ENCODE measurements around the gene DLL1. TPM values are rescaled to one million over a fixed set of nuclear protein-coding genes. Genes with fewer than 3 reads are reported as not detected.
A peak's percentile ranks its signal among the peaks of the same experiment; 100 is the strongest.

DLL1 gene
- total RNA-seq, 1 donor from 2014 or later: 3.0 TPM

DNA sequence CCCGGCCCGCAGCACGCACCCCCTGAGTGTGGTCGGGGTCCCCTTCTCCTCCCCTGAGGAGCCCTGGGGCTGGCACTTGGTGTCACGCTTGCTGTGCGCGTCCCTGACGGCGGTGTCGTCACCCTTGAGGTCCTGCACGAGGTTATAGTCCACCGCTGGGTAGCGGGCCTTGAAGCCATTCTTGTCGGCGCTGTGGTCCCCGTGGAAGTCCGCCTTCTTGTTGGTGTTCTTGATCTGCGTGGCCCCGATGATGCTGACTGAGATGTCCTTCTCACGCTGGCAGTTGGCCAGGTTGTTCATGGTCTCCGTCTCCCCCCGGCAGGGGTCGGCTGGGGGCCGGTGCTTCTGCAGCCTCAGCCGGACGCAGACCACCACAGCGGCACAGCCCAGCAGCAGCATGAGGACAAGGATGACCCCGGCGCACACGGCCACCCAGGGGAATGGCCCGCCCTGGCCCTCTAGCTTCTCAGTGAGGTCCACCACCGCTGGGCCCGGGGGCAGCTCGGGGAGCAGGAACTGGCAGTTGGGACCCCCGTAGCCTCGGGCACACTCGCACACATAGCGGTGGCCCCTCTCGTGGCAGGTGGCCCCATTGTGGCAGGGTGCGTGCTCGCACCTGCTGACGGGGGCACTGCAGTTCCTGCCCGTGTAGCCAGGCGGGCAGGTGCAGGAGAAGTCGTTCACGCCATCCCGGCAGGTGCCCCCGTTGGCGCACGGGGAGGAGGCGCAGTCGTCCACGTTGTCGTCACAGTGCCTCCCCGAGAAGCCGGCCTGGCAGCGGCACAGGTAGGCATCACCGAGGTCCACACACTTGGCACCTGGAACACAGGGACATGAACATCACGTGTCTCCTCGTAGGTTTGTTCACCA lies 7.4 kb downstream of the DLL1 start:
- no peak for DNase-seq (ENCODE audit: low read depth in 2 of 2)

GRCh38 chr6:170282512-170283158 lies 8.2 kb downstream of the DLL1 start:
- no peak for DNase-seq (ENCODE audit: low read depth in 2 of 2)

DNA sequence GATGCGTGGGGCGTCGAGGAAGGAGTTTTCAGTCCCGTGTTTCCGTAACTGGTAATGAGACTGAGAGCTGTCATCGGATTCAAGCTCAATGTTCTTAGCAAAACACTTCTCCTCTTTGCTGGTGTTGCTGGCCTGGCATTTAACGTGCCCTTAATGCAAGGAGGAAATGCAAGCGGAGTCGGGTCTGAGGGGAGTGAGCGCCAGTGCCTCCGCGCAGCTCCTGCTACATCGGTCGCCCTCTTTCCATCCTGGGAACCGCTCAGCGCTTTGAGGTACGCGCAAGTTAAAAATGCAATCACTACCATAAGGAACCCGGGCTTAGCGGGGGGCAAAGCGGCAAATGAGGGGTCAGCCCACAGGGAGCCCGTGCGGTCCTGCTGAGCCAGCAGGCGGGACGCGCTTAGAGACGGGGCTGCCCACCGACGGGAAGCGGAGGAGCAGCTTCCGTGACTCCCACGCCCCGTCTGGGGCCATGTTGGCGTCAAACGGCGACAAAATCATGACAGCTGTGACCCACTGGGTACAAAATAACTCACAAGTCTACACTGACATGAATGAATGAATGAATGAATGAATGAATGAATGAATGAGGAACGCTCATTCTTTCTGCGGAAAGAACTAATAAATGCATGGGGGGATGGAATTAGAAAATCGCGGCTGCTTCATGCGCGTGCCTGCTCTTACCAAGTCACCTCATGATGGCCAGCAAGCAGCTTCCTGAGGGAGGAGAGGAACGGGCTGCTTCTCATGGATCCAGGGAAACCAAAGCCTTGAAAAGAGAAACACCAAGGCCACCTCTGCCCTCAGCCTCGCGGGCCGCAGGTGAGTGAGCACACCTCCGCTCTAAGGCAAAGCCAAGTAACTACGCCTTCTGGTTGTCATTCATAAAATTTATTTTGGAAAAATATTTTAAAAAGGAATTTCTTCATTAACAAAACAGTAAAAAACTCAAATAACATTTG lies 9.3 kb downstream of the DLL1 start:
- no peak for DNase-seq (ENCODE audit: low read depth in 2 of 2)

- no peak for DNase-seq (ENCODE audit: low read depth in 2 of 2)
Observed at GRCh38 chr6:170280689-170281045, 10.2 kb downstream of the DLL1 start.

DNA sequence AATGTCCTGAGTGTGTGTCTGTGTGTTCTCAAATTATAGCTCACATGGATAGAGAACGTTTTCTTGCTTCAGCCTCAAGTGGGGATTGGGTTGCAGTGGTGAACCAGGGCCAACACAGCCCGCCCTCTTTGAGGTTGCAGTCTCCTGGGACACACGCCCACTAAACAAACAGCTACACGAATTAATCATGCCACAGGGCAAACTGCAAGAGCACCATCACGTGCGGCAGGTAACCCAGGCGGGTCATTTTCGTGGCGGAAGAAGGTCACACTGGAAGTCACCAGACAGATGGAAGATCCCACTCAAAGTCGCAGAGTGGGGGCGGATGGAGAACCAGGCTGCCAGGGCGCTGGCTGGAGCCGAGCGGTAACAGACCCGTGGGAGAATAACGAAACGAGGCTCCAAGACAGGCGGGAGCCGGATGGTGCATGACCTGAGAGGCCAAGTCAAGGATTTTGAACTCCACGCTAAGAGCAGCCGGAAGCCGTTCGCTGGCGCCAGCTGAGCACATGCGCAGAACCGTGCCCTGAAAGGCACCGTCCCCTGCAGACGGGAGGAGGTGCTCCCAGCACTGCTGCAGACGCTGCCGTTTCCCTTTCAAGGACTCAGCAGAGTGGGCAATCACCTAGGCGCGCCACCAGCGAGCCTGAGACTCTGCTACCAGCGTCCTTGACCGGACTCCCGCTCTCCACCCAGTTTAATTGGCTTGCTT lies 10.7 kb downstream of the DLL1 start:
- DNase-seq (ENCODE audit: low read depth in 2 of 2): peak in 1 of 2 donors; percentile 51

GRCh38 chr6:170279426-170279825 lies 11.5 kb downstream of the DLL1 start:
- no peak for DNase-seq (ENCODE audit: low read depth in 2 of 2)

DNA sequence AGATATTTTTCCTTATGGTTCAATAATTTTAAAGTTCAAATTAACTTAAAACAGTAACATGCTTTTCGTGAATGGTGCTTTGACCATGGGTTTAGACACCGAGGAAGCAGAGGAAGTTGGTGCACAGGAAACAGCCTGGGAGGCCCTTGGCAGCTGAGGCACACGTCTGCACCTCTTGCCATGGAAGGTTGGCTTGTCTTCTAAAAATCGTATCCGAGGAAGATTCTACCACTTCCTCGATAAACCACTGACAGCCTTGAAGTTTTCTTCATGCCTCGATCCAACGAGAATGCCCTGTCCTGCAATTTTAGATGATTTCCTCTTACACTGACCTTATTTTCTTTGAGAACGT lies 12.2 kb downstream of the DLL1 start:
- peak in 1 of 2 donors; percentile 18 for DNase-seq (ENCODE audit: low read depth in 2 of 2)

GRCh38 chr6:170277893-170278742 lies 12.8 kb downstream of the DLL1 start:
- no peak for DNase-seq (ENCODE audit: low read depth in 2 of 2)

GRCh38 chr6:170276369-170277057 lies 14.4 kb downstream of the DLL1 start:
- DNase-seq (ENCODE audit: low read depth in 2 of 2): peak; percentile 25 to 72

DNA sequence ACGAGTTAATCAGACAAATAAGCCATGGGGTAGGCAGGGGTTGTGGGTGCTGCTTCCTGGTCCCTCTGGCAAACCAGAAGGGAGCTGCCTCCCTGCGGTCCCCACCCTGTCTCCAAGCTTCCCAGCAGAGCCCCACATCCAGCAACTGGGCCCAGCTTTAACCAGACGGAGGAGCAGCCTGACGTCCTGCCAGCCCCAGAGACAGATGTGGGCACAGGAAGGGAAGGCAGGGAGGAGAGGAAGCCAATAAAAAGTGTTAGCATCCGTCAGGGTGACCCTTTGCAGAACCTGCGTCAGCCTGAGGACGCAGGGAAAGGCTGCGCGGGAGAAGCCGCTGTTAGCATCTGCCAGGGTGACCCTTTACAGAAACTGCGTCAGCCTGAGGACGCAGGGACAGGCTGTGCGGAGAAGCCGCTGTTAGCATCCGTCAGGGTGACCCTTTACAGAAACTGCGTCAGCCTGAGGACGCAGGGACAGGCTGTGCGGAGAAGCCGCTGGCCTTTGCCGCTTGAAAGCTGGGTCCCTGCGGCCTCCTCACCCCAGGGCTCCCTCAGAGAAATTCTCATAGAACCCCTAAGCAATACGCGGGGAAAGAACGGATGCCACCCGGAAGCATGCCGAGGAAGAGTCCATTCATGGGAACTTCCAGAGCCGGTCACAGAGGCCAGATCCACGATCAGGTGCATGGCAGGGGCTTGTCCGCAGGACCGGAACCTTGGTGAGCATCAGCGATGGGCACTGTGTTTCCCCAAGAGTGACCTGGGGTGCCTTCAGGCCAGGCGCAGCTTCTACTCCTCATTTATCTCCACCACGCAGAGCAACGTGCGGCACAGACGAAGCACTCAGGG lies 15.9 kb downstream of the DLL1 start:
- DNase-seq (ENCODE audit: low read depth in 2 of 2): peak in 1 of 2 donors; percentile 26

GRCh38 chr6:170273681-170274080 lies 17.2 kb downstream of the DLL1 start:
- no peak for DNase-seq (ENCODE audit: low read depth in 2 of 2)

DNA sequence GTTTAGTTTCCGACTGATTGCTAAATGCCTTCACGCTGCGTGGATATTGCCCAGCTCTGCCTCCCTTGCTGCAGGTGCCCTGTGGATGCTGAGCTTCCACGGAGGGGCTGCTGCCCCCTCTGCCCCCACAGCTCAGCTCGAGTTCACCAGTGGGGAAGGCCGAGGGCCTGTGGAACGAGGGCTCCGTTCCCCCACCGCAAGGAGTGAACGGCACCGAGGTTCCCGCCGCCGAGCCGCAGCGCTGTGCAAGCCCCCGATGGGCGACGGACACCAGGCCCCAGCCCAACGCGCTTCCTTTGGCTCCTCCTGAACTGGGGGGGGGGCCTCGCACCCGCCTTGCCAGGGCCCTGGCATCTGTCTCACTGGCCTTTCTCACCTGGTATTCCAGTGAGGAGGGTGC lies 17.7 kb downstream of the DLL1 start:
- DNase-seq (ENCODE audit: low read depth in 2 of 2): no peak

DNA sequence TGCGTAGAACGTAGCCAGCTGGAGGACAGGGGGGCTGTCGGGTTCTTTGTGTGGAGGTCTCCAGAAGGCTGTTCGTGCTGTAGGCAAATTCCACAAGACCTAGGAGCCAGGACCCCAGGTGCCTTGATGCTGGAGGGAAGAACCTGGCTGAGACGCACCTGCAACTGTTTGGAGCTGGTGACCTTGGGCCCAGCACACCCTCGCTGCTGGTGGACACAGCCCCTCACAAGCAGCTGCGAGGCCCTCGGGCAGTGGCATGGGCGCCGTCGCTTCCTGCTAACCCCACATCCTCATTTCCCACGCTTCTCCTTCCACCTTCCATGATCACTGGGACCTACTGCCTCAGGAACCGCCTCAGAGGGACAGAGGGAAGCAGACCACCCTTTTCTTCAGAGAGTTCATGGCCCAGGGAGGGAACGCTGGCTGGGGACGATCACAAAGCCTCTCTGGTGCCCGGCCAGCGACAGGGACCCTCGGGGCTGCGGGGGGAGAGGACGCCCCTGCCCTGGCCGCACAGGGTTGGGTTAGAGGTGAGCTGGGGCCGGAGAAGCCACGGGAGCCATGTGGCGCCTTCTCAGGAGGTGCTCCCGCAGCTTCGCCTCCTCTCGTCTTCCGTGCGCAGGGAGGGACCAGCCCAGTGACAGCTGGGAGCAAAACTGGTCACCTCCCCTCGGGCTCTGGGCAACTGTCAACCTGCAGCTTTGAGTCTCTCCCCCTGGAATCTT lies 18.4 kb downstream of the DLL1 start:
- DNase-seq (ENCODE audit: low read depth in 2 of 2): no peak

DNA sequence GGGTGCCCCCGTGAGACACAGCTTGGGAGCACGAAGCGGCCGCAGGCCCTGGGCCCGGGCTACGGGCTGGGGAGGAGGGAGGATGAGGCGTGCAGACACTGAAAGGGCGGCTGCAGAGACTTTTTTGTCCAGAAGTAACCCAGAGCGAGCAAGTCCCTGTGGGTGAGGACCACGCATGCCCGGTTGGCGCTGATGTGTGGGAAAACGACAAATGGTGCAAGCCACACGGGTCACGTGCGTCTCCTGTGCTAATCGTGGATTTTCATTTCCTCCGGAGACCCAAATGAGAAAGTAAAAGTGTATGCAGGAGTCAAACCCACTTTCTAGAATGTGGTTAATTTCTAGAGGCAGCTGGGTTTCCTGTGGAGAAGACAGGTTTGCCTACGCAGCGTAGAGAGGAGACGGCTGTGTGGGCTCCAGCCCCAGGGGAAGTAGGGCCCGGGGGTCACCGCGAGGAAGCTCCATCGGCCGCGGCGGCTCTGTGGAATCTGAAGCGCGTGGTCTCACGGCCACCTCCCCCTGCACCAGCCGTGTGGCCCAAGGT lies 19.0 kb downstream of the DLL1 start:
- no peak for DNase-seq (ENCODE audit: low read depth in 2 of 2)

GRCh38 chr6:170270984-170271593 lies 19.8 kb downstream of the DLL1 start:
- DNase-seq (ENCODE audit: low read depth in 2 of 2): no peak

GRCh38 chr6:170269846-170270541 lies 20.9 kb downstream of the DLL1 start:
- DNase-seq (ENCODE audit: low read depth in 2 of 2): no peak

Measured in lung microvascular endothelial cell (primary cell).